HG03575 (cell line): ENCODE data around the gene SNAI1.

Experiments
- ATAC-seq: cut with Tn5 transposase; IDR thresholded peaks from one replicate; pipeline ENCODE4 v1.9.1; 2021; ENCODE audit not compliant: unreplicated experiment, insufficient number of reproducible peaks, low FRiP score; ENCODE audit errors: extremely low read depth

The SNAI1 gene

GRCh38 chr20:50026746-50027575, 44.2 kb downstream of the SNAI1 start:
- ATAC-seq = no peak

GRCh38 chr20:50027611-50028105, 44.9 kb downstream of the SNAI1 start:
- no peak for ATAC-seq

- ATAC-seq = no peak
Observed at GRCh38 chr20:50029083-50029696, 46.4 kb downstream of the SNAI1 start.

GRCh38 chr20:50029697-50030461, 47.1 kb downstream of the SNAI1 start:
- no peak for ATAC-seq

GRCh38 chr20:50032955-50033666, 50.3 kb downstream of the SNAI1 start:
- no peak for ATAC-seq

- no peak for ATAC-seq
Observed at GRCh38 chr20:50034567-50035180, 51.9 kb downstream of the SNAI1 start.

- ATAC-seq = no peak
Observed at GRCh38 chr20:50036703-50037102, 53.9 kb downstream of the SNAI1 start.

- ATAC-seq = no peak
Observed at GRCh38 chr20:50037123-50037522, 54.3 kb downstream of the SNAI1 start.

GRCh38 chr20:50037575-50037974, 54.8 kb downstream of the SNAI1 start:
- ATAC-seq = no peak

GRCh38 chr20:50038169-50038568, 55.4 kb downstream of the SNAI1 start:
- no peak for ATAC-seq
